ENCODE measurements around the gene KIAA0513. TPM values are rescaled to one million over a fixed set of nuclear protein-coding genes. Genes with fewer than 3 reads are reported as not detected.

The KIAA0513 gene
- total and polyA plus RNA-seq, 2 of the 13 experiments (the other 11 are each of a cell fraction or from before 2014, with no cell fraction given): 1.8 TPM

- TF ChIP-seq GATAD2A (CRISPR knock-in tag; IDR thresholded peaks at IDR 0.05) (peak; percentile 70), SP1 (IDR thresholded peaks at IDR 0.05) (no peak), SP1 (CRISPR knock-in tag; IDR thresholded peaks at IDR 0.05) (peak; percentile 69), PAXIP1 (CRISPR knock-in tag; conservative IDR thresholded peaks at IDR 0.05) (peak; percentile 68), ZC3H13 (CRISPR knock-in tag; IDR thresholded peaks at IDR 0.05) (no peak), TBX2 (CRISPR knock-in tag; IDR thresholded peaks at IDR 0.05; ENCODE audit: borderline replicate concordance) (peak; percentile 83), CHD2 (IDR thresholded peaks at IDR 0.05; ENCODE audit: low read depth, low read length) (0 out of 2 replicates have a peak, but pooled peaks have one; percentile 41), ZNF747 (CRISPR knock-in tag; IDR thresholded peaks at IDR 0.05; ENCODE audit: borderline replicate concordance) (0 out of 2 replicates have a peak, but pooled peaks have one; percentile 68), ZNF687 (CRISPR knock-in tag; IDR thresholded peaks at IDR 0.05) (peak; percentile 70), HDAC6 (IDR thresholded peaks at IDR 0.05; ENCODE audit: low read depth, low read length) (no peak), RCOR2 (CRISPR knock-in tag; IDR thresholded peaks at IDR 0.05) (peak; percentile 79; the same call in 1 of the 2 replicates), WIZ (CRISPR knock-in tag; IDR thresholded peaks at IDR 0.05) (no peak), SSRP1 (CRISPR knock-in tag; IDR thresholded peaks at IDR 0.05) (peak; percentile 69; the same call in 1 of the 2 replicates), ZNF274 (CRISPR knock-in tag; IDR thresholded peaks at IDR 0.05) (peak; percentile 60; the same call in 1 of the 2 replicates), NR2C2 (CRISPR knock-in tag; IDR thresholded peaks at IDR 0.05; ENCODE audit: borderline replicate concordance) (peak; percentile 80), ZBTB7A (CRISPR knock-in tag; IDR thresholded peaks at IDR 0.05) (peak; percentile 54; the same call in 1 of the 2 replicates), HINFP (CRISPR knock-in tag; IDR thresholded peaks at IDR 0.05; ENCODE audit: low read depth) (peak; percentile 88; the same call in 1 of the 2 replicates), CREB1 (IDR thresholded peaks at IDR 0.05) (no peak), CREB1 (CRISPR knock-in tag; IDR thresholded peaks at IDR 0.05) (no peak)
Observed at GRCh38 chr16:85114909-85115567, 87.4 kb downstream of the KIAA0513 start (continued).

Measured in HepG2 (cell line).